Left ventricle myocardium inferior (tissue), 1 donor: ENCODE results near the gene NAE1. TPM values are rescaled to one million over a fixed set of nuclear protein-coding genes. Genes with fewer than 3 reads are reported as not detected.

Experiments used
- DNase-seq: peaks from one replicate; pipeline ENCODE4 v3.0.0-alpha.2; 2020
- H3K27ac ChIP-seq: fragments of 200-600 bp; replicated peaks from 2 replicates; pipeline ENCODE4 v1.8.0; 2021
- H3K27me3 ChIP-seq: fragments of 200-600 bp; 2 replicates; pipeline ENCODE4 v1.8.0; 2021; ENCODE audit warnings: low read depth
- H3K36me3 ChIP-seq: fragments of 200-600 bp; 2 replicates; pipeline ENCODE4 v1.8.0; 2021
- H3K4me1 ChIP-seq: fragments of 200-600 bp; 2 replicates; pipeline ENCODE4 v1.8.0; 2021
- H3K4me3 ChIP-seq: fragments of 200-600 bp; 2 replicates; pipeline ENCODE4 v1.8.0; 2021; ENCODE audit warnings: mild to moderate bottlenecking, moderate library complexity
- H3K9me3 ChIP-seq: fragments of 200-600 bp; replicated peaks from 2 replicates; pipeline ENCODE4 v1.8.0; 2021
- intact Hi-C: fragments of 100-400 bp; cut with micrococcal nuclease; formaldehyde crosslinking; loops from one replicate; pipeline ENCODE4 v1.11.0; 2022
- total RNA-seq: library from RNA; stranded (reverse); fragmentation: NEBNext Ultra II Directional; extraction: Animal tissue kit (Norgen Biotek cat#: 25700); gene quantifications from one replicate; pipeline ENCODE4 v1.2.1, GENCODE V29; 2021
- TF ChIP-seq, protein P1 (sequence below): fragments of 200-600 bp; IDR thresholded peaks from 2 replicates; pipeline ENCODE4 v1.8.0; 2021; ENCODE audit warnings: antibody characterized with exemption, mild to moderate bottlenecking, borderline replicate concordance
- donor health status: DM: no; HTN: yes; CAD: no; lungs with severe emphysema.

The NAE1 gene
- total RNA-seq, 1 donor from 2014 or later = 28.4 TPM

- Histone ChIP-seq H3K9me3 (no peaks in the 10 kb centered on the region), H3K4me1 (no peaks in the 10 kb centered on the region), H3K36me3 (peaks cover 99% of the 10 kb centered on the region), H3K4me3 (no peak overlapping the region), H3K27me3 (no peaks in the 10 kb centered on the region), H3K27ac (no peak overlapping the region)
- TF ChIP-seq, protein P1, sequence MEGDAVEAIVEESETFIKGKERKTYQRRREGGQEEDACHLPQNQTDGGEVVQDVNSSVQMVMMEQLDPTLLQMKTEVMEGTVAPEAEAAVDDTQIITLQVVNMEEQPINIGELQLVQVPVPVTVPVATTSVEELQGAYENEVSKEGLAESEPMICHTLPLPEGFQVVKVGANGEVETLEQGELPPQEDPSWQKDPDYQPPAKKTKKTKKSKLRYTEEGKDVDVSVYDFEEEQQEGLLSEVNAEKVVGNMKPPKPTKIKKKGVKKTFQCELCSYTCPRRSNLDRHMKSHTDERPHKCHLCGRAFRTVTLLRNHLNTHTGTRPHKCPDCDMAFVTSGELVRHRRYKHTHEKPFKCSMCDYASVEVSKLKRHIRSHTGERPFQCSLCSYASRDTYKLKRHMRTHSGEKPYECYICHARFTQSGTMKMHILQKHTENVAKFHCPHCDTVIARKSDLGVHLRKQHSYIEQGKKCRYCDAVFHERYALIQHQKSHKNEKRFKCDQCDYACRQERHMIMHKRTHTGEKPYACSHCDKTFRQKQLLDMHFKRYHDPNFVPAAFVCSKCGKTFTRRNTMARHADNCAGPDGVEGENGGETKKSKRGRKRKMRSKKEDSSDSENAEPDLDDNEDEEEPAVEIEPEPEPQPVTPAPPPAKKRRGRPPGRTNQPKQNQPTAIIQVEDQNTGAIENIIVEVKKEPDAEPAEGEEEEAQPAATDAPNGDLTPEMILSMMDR = no peak
- intact Hi-C loops = no loop called here
- DNase-seq = no peak
Measured at GRCh38 chr16:66814734-66815133, 16.0 kb downstream of the NAE1 start.

DNA sequence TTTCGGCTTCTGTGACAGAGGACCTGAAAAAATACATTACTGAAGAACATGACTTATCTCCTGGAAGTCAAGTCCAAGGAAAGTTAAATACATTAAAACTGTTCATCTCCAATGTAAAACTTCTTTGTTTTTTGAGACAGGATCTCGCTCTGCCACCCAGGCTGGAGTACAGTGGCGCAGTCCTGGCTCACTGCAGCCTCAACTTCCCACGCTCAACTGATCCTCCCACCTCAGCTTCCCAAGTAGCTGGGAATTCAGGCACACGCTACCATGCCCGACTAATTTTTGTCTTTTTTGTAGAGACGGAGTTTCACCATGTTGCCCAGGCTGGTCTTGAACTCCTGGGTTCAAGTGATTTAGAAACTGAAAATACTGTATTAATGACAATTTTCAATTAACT, 19.7 kb downstream of the NAE1 start:
- intact Hi-C loops = no loop called here
- H3K27ac ChIP-seq = no peak overlapping the region
- H3K27me3 ChIP-seq = no peaks in the 10 kb centered on the region
- no peaks in the 10 kb centered on the region for H3K4me1 ChIP-seq
- no peak overlapping the region for H3K4me3 ChIP-seq
- H3K9me3 ChIP-seq = no peaks in the 10 kb centered on the region
- no peak for DNase-seq
- H3K36me3 ChIP-seq = peaks cover 99% of the 10 kb centered on the region
- TF ChIP-seq, protein P1 = no peak

GRCh38 chr16:66810391-66810790, 20.4 kb downstream of the NAE1 start:
- Histone ChIP-seq H3K36me3 (peaks cover 98% of the 10 kb centered on the region), H3K4me1 (no peaks in the 10 kb centered on the region), H3K9me3 (no peaks in the 10 kb centered on the region), H3K27me3 (no peaks in the 10 kb centered on the region), H3K4me3 (no peak overlapping the region), H3K27ac (no peak overlapping the region)
- intact Hi-C loops = no loop called here
- TF ChIP-seq, protein P1 = no peak
- no peak for DNase-seq

- H3K9me3 ChIP-seq = no peaks in the 10 kb centered on the region
- no peaks in the 10 kb centered on the region for H3K4me1 ChIP-seq
- no peak overlapping the region for H3K27ac ChIP-seq
- no peak overlapping the region for H3K4me3 ChIP-seq
- no peaks in the 10 kb centered on the region for H3K27me3 ChIP-seq
- peaks cover 98% of the 10 kb centered on the region for H3K36me3 ChIP-seq
- TF ChIP-seq, protein P1 = no peak
- DNase-seq = no peak
- intact Hi-C loops = no loop called here
Measured at GRCh38 chr16:66809765-66810164, 21.0 kb downstream of the NAE1 start.

DNA sequence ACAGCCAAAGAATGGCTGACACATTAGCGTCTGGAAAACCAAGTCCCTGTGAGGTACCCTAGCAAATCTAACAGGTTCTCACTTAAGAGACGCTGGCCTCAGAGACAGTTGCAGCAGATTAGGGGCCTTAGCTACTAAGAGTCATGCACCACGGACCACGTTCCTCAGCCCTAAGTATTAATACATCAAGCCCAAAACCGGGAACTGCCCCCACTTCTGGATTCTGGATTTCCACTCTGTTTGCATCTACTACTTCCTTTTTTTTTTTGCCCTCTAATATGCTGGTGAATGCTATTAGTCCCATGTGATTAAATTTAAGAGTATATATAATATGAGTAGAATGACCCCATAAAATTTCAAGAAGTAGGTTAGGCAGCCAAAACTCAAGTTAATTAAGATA, 28.6 kb downstream of the NAE1 start:
- H3K4me3 ChIP-seq = no peak overlapping the region
- no peaks in the 10 kb centered on the region for H3K9me3 ChIP-seq
- H3K27me3 ChIP-seq = no peaks in the 10 kb centered on the region
- no peaks in the 10 kb centered on the region for H3K4me1 ChIP-seq
- TF ChIP-seq, protein P1 = no peak
- peaks cover 62% of the 10 kb centered on the region for H3K36me3 ChIP-seq
- no peak for DNase-seq
- no peak overlapping the region for H3K27ac ChIP-seq
- intact Hi-C loops = no loop called here
